GM23338 (cell line): ENCODE measurements around the gene CRYGB. TPM values are rescaled to one million over a fixed set of nuclear protein-coding genes. Genes with fewer than 3 reads are reported as not detected.

Source experiments
- ATAC-seq: fragments of 200-7000 bp; cut with Tn5 transposase; 3 replicates; pipeline ENCODE4 v1.9.1; 2020
- DNase-seq: peaks from one replicate; pipeline ENCODE4 v3.0.0-alpha.2; 2015; ENCODE audit warnings: low spot score
- H2AFZ ChIP-seq: fragments of 200-600 bp; sonication (generic); 2 replicates; pipeline ENCODE4 v1.8.0; 2016; ENCODE audit warnings: antibody characterized with exemption, mild to moderate bottlenecking, moderate library complexity
- H3F3A ChIP-seq: fragments of 200-600 bp; sonication (generic); replicated peaks from 2 replicates; pipeline ENCODE4 v1.8.0; 2017; ENCODE audit warnings: antibody characterized with exemption, mixed run types, low read depth
- H3K27ac ChIP-seq: fragments of 200-600 bp; sonication (generic); 2 replicates; pipeline ENCODE4 v1.6.1; 2016; ENCODE audit warnings: low read depth
- H3K27me3 ChIP-seq: fragments of 200-600 bp; sonication (generic); 2 replicates; pipeline ENCODE4 v1.8.0; 2016; ENCODE audit warnings: mild to moderate bottlenecking, mixed run types, moderate library complexity; ENCODE audit not compliant: insufficient read depth
- H3K36me3 ChIP-seq: fragments of 200-600 bp; sonication (generic); 2 replicates; pipeline ENCODE4 v1.8.0; 2016; ENCODE audit warnings: mild to moderate bottlenecking; ENCODE audit not compliant: insufficient read depth
- H3K4me1 ChIP-seq: fragments of 200-600 bp; sonication (generic); 2 replicates; pipeline ENCODE4 v1.8.0; 2016; ENCODE audit warnings: mild to moderate bottlenecking, moderate library complexity; ENCODE audit not compliant: insufficient read depth
- H3K4me2 ChIP-seq: fragments of 200-600 bp; sonication (generic); 2 replicates; pipeline ENCODE4 v1.7.1; 2017; ENCODE audit warnings: mixed run types
- H3K4me3 ChIP-seq: fragments of 200-600 bp; sonication (generic); 2 replicates; pipeline ENCODE4 v1.6.1; 2016; ENCODE audit warnings: mixed run types
- H3K79me2 ChIP-seq: fragments of 200-600 bp; sonication (generic); replicated peaks from 2 replicates; pipeline ENCODE4 v1.8.0; 2017; ENCODE audit warnings: mild to moderate bottlenecking; ENCODE audit not compliant: insufficient read depth
- H3K9me2 ChIP-seq: fragments of 200-600 bp; sonication (generic); 2 replicates; pipeline ENCODE4 v1.8.0; 2017; ENCODE audit not compliant: insufficient read depth
- H4K20me1 ChIP-seq: fragments of 200-600 bp; sonication (generic); replicated peaks from 2 replicates; pipeline ENCODE4 v1.8.0; 2017; ENCODE audit warnings: mild to moderate bottlenecking; ENCODE audit not compliant: insufficient read depth
- H3K27ac Mint-ChIP-seq: 2 replicates; pipeline ENCODE4 v1.8.0; 2020; ENCODE audit warnings: inconsistent platforms, mild to moderate bottlenecking, moderate library complexity, mixed read lengths
- H3K27me3 Mint-ChIP-seq: 3 replicates; pipeline ENCODE4 v1.8.0; 2022; ENCODE audit warnings: low read depth, mild to moderate bottlenecking, moderate library complexity, mixed read lengths, inconsistent platforms; ENCODE audit not compliant: insufficient read depth, poor library complexity
- H3K36me3 Mint-ChIP-seq: 3 replicates; pipeline ENCODE4 v1.8.0; 2021; ENCODE audit warnings: low read depth, mild to moderate bottlenecking, inconsistent platforms, moderate library complexity, mixed read lengths
- H3K4me1 Mint-ChIP-seq: 3 replicates; pipeline ENCODE4 v1.8.0; 2020; ENCODE audit warnings: mild to moderate bottlenecking, inconsistent platforms, mixed read lengths
- H3K4me3 Mint-ChIP-seq: 3 replicates; pipeline ENCODE4 v1.8.0; 2021; ENCODE audit warnings: moderate library complexity, mild to moderate bottlenecking, inconsistent platforms, mixed read lengths
- H3K9me3 Mint-ChIP-seq: 3 replicates; pipeline ENCODE4 v1.8.0; 2020; ENCODE audit warnings: moderate library complexity, mild to moderate bottlenecking, inconsistent platforms, mixed read lengths
- CREB1 ChIP-seq: fragments of 250-450 bp; sonication (Bioruptor Pico); IDR thresholded peaks from 2 replicates; pipeline ENCODE4 v1.5.0; 2020; ENCODE audit warnings: low read depth, mild to moderate bottlenecking, moderate library complexity
- EZH2 ChIP-seq: fragments of 200-600 bp; sonication (generic); IDR thresholded peaks from one replicate; pipeline ENCODE4 v1.8.0; 2017; ENCODE audit warnings: antibody characterized with exemption, mild to moderate bottlenecking, low read depth; ENCODE audit not compliant: unreplicated experiment
- JUNB ChIP-seq: IDR thresholded peaks from one replicate; pipeline ENCODE4 v1.6.1; 2016; ENCODE audit warnings: antibody characterized with exemption; ENCODE audit not compliant: unreplicated experiment
- POLR2AphosphoS5 ChIP-seq: IDR thresholded peaks from 2 replicates; pipeline ENCODE4 v1.6.1; 2016; ENCODE audit warnings: antibody characterized with exemption, low read depth
- ZNF331 ChIP-seq: fragments of 250-450 bp; sonication (Bioruptor Pico); IDR thresholded peaks from 2 replicates; pipeline ENCODE4 v1.5.0; 2020; ENCODE audit warnings: low read depth, mild to moderate bottlenecking, moderate library complexity
- polyA plus RNA-seq: library from polyadenylated mRNA; unstranded; fragments of >200 nt; fragmentation: Nextera tagmentation; extraction: Ambion mirVana; gene quantifications from 2 replicates; pipeline ENCODE4 v1.2.1, GENCODE V29; 2016
- total RNA-seq: library from RNA; depleted of rRNA; stranded (reverse); fragments of >200 nt; shearing (Covaris generic); gene quantifications from 2 replicates; pipeline ENCODE4 v1.2.3, GENCODE V29; 2014
- TF ChIP-seq, protein P1 (sequence below), 2 experiments: fragments of 200-600 bp in 1 of 2; sonication (generic) in 1 of 2; conservative IDR thresholded peaks; 2 replicates each; pipeline versions ENCODE4 v1.5.1 to v1.6.1; 2016 to 2017; ENCODE audit warnings: antibody characterized with exemption in 2 of 2, low read depth in 2 of 2, mild to moderate bottlenecking in 2 of 2, moderate library complexity in 1 of 2
- TF ChIP-seq, protein P2 (sequence below): IDR thresholded peaks from one replicate; pipeline ENCODE4 v1.6.1; 2018; ENCODE audit warnings: antibody characterized with exemption; ENCODE audit not compliant: unreplicated experiment
- TF ChIP-seq, protein P3 (sequence below): IDR thresholded peaks from 2 replicates; pipeline ENCODE4 v1.6.1; 2016; ENCODE audit warnings: antibody characterized with exemption

The CRYGB gene
- total and polyA plus RNA-seq, 2 experiments from 2014 or later: 0.92 to 1.9 TPM

DNA sequence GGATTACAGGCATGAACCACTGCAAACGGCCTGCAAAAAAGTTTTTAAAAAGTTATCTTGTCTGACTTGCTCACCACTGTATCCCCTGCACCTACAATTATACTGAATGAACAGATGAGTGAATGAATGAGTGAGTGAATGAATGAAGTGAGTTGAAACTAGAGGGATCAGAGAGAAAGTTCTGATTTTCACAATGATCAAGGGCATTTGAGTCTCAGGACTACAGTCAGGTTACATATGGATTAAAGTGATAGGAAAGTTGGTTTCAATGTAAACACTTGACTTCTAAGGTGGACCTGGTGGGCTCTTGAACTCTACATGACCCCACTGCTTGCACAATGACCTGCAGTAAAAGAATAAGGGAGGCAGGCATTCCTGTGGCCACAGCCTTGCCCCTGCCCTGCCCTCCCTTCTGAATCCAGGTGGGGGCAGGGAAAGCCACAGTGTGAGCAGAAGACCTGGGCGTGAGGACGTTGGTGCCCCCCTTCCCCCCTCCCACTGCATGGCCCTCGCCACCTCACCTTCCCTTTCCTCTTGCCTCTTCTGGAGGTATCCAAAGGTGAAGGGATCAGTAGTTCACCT, 33.2 kb upstream of the CRYGB start:
- Mint-ChIP-seq H3K36me3 (no peaks in the 10 kb centered on the region), H3K4me3 (no peak overlapping the region), H3K27me3 (peaks cover 5% of the 10 kb centered on the region), H3K4me1 (peaks cover 18% of the 10 kb centered on the region), H3K9me3 (no peaks in the 10 kb centered on the region), H3K27ac (no peak overlapping the region)
- Histone ChIP-seq H2AFZ (no peak overlapping the region; the same call in 1 of the 2 replicates), H3K4me2 (no peak overlapping the region), H4K20me1 (no peaks in the 10 kb centered on the region), H3K4me1 (peaks cover 10% of the 10 kb centered on the region; the same call in 1 of the 2 replicates), H3K36me3 (no peaks in the 10 kb centered on the region), H3K27me3 (no peaks in the 10 kb centered on the region), H3K9me2 (no peaks in the 10 kb centered on the region), H3K4me3 (no peak overlapping the region), H3K79me2 (no peaks in the 10 kb centered on the region), H3F3A (0 out of 2 replicates have a peak, but pooled peaks cover 3% of the 10 kb centered on the region), H3K27ac (no peak overlapping the region)
- ATAC-seq: peak; percentile 33
- TF ChIP-seq, protein P1, sequence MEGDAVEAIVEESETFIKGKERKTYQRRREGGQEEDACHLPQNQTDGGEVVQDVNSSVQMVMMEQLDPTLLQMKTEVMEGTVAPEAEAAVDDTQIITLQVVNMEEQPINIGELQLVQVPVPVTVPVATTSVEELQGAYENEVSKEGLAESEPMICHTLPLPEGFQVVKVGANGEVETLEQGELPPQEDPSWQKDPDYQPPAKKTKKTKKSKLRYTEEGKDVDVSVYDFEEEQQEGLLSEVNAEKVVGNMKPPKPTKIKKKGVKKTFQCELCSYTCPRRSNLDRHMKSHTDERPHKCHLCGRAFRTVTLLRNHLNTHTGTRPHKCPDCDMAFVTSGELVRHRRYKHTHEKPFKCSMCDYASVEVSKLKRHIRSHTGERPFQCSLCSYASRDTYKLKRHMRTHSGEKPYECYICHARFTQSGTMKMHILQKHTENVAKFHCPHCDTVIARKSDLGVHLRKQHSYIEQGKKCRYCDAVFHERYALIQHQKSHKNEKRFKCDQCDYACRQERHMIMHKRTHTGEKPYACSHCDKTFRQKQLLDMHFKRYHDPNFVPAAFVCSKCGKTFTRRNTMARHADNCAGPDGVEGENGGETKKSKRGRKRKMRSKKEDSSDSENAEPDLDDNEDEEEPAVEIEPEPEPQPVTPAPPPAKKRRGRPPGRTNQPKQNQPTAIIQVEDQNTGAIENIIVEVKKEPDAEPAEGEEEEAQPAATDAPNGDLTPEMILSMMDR (conservative IDR thresholded peaks at IDR 0.05; ENCODE audit: low read depth in 2 of 2): peak in 1 of 2 experiments; percentile 34; a peak in 2 of 4 replicates
- TF ChIP-seq CREB1 (no peak), ZNF331 (CRISPR knock-in tag) (no peak), JUNB (no peak)
- peak; percentile 44 for DNase-seq

DNA sequence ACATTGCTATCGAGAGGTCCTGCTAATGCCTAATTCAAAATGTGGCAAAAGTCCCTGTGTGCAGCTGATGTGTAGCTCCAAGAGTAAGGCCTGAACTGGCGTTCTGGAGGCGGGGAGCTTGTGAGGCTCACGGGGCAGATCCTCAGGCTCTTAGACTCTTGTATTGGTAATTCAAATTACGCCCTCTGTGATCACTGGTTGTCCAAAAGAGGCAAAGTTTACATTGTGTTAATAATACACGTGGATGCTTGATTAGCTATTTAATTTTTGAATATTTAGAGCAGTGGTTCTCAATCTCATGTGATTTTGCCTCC, 29.8 kb upstream of the CRYGB start:
- H3K36me3 Mint-ChIP-seq: no peaks in the 10 kb centered on the region
- H3K4me2 ChIP-seq: no peak overlapping the region
- DNase-seq (no peak), ATAC-seq (peak; percentile 48)
- peaks cover 4% of the 10 kb centered on the region for H3K4me1 Mint-ChIP-seq
- no peaks in the 10 kb centered on the region for H3K9me3 Mint-ChIP-seq
- peaks cover 3% of the 10 kb centered on the region; the same call in 1 of the 2 replicates for H3K4me1 ChIP-seq
- peaks cover 2% of the 10 kb centered on the region for H3K27me3 Mint-ChIP-seq
- H3K4me3 ChIP-seq: no peak overlapping the region
- TF ChIP-seq, protein P2, sequence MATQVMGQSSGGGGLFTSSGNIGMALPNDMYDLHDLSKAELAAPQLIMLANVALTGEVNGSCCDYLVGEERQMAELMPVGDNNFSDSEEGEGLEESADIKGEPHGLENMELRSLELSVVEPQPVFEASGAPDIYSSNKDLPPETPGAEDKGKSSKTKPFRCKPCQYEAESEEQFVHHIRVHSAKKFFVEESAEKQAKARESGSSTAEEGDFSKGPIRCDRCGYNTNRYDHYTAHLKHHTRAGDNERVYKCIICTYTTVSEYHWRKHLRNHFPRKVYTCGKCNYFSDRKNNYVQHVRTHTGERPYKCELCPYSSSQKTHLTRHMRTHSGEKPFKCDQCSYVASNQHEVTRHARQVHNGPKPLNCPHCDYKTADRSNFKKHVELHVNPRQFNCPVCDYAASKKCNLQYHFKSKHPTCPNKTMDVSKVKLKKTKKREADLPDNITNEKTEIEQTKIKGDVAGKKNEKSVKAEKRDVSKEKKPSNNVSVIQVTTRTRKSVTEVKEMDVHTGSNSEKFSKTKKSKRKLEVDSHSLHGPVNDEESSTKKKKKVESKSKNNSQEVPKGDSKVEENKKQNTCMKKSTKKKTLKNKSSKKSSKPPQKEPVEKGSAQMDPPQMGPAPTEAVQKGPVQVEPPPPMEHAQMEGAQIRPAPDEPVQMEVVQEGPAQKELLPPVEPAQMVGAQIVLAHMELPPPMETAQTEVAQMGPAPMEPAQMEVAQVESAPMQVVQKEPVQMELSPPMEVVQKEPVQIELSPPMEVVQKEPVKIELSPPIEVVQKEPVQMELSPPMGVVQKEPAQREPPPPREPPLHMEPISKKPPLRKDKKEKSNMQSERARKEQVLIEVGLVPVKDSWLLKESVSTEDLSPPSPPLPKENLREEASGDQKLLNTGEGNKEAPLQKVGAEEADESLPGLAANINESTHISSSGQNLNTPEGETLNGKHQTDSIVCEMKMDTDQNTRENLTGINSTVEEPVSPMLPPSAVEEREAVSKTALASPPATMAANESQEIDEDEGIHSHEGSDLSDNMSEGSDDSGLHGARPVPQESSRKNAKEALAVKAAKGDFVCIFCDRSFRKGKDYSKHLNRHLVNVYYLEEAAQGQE: no peak
- TF ChIP-seq, protein P3, sequence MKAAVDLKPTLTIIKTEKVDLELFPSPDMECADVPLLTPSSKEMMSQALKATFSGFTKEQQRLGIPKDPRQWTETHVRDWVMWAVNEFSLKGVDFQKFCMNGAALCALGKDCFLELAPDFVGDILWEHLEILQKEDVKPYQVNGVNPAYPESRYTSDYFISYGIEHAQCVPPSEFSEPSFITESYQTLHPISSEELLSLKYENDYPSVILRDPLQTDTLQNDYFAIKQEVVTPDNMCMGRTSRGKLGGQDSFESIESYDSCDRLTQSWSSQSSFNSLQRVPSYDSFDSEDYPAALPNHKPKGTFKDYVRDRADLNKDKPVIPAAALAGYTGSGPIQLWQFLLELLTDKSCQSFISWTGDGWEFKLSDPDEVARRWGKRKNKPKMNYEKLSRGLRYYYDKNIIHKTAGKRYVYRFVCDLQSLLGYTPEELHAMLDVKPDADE: no peak
- TF ChIP-seq, protein P1 (conservative IDR thresholded peaks at IDR 0.05; ENCODE audit: low read depth in 2 of 2): no peak
- TF ChIP-seq POLR2AphosphoS5 (no peak), JUNB (no peak), EZH2 (no peak)
- H3K36me3 ChIP-seq: no peaks in the 10 kb centered on the region
- peak overlapping the region; percentile 1; the same call in 1 of the 2 replicates for H2AFZ ChIP-seq
- no peak overlapping the region for H3K27ac Mint-ChIP-seq
- 0 out of 2 replicates have a peak, but pooled peaks cover 3% of the 10 kb centered on the region for H3F3A ChIP-seq
- no peaks in the 10 kb centered on the region for H3K79me2 ChIP-seq
- H3K27ac ChIP-seq: no peak overlapping the region
- H3K4me3 Mint-ChIP-seq: no peak overlapping the region
- no peaks in the 10 kb centered on the region for H3K27me3 ChIP-seq
- H4K20me1 ChIP-seq: no peaks in the 10 kb centered on the region
- H3K9me2 ChIP-seq: no peaks in the 10 kb centered on the region
